Bronchial epithelial cell (primary cell): ENCODE data around the gene NAPA. TPM values are rescaled to one million over a fixed set of nuclear protein-coding genes. Genes with fewer than 3 reads are reported as not detected.

Experiments
- DNase-seq: peaks from one replicate; pipeline ENCODE4 v3.0.0-alpha.2; 2010; ENCODE audit warnings: low read depth
- FAIRE-seq: peaks from 2 replicates; lab custom pipeline; 2011; peaks lifted over from hg19 to GRCh38; lab: Jason Lieb, UNC
- H3K27me3 ChIP-seq: 2 replicates; pipeline ENCODE4 v1.5.1; 2011; ENCODE audit warnings: low read length; ENCODE audit not compliant: control insufficient read depth, insufficient read depth
- H3K36me3 ChIP-seq: 2 replicates; pipeline ENCODE4 v1.5.1; 2011; ENCODE audit warnings: low read length; ENCODE audit not compliant: control insufficient read depth, insufficient read depth
- H3K4me3 ChIP-seq: 2 replicates; pipeline ENCODE4 v1.5.1; 2011; ENCODE audit warnings: mild to moderate bottlenecking, low read depth, low read length, control low read depth
- CTCF ChIP-seq: IDR thresholded peaks from 2 replicates; pipeline ENCODE4 v1.5.1; 2011; ENCODE audit warnings: mild to moderate bottlenecking, moderate library complexity, low read length, control low read depth, inconsistent platforms; ENCODE audit not compliant: insufficient read depth, severe bottlenecking
- total RNA-seq: library from RNA; depleted of rRNA; stranded (reverse); fragments of >200 nt; gene quantifications from 2 replicates; pipeline ENCODE4 v1.2.1, GENCODE V29; 2014

NAPA gene
- total RNA-seq, 1 donor from 2014 or later = 33.2 TPM

- FAIRE-seq (no peak), DNase-seq (no peak)
- peaks cover 7% of the 10 kb centered on the region for H3K27me3 ChIP-seq
- no peak for TF ChIP-seq CTCF
- no peaks in the 10 kb centered on the region for H3K36me3 ChIP-seq
- H3K4me3 ChIP-seq = no peak overlapping the region
Observed at GRCh38 chr19:47549261-47549862, 34.5 kb upstream of the NAPA start.

- TF ChIP-seq CTCF = no peak
- Histone ChIP-seq H3K4me3 (no peak overlapping the region), H3K36me3 (no peaks in the 10 kb centered on the region), H3K27me3 (peaks cover 7% of the 10 kb centered on the region)
- FAIRE-seq = no peak
- no peak for DNase-seq
Observed at GRCh38 chr19:47547199-47547598, 32.3 kb upstream of the NAPA start.

GRCh38 chr19:47545061-47545948 is 30.4 kb upstream of the NAPA start:
- DNase-seq (no peak), FAIRE-seq (no peak)
- H3K27me3 ChIP-seq = peaks cover 7% of the 10 kb centered on the region
- no peak overlapping the region for H3K4me3 ChIP-seq
- H3K36me3 ChIP-seq = no peaks in the 10 kb centered on the region
- no peak for TF ChIP-seq CTCF

GRCh38 chr19:47544476-47544875 is 29.6 kb upstream of the NAPA start:
- Histone ChIP-seq H3K36me3 (no peaks in the 10 kb centered on the region), H3K27me3 (peaks cover 7% of the 10 kb centered on the region), H3K4me3 (no peak overlapping the region)
- no peak for FAIRE-seq
- TF ChIP-seq CTCF = no peak
- DNase-seq = no peak

- H3K4me3 ChIP-seq = no peak overlapping the region
- DNase-seq (no peak), FAIRE-seq (no peak)
- H3K36me3 ChIP-seq = no peaks in the 10 kb centered on the region
- H3K27me3 ChIP-seq = peaks cover 7% of the 10 kb centered on the region
- TF ChIP-seq CTCF = no peak
Observed at GRCh38 chr19:47544075-47544474, 29.2 kb upstream of the NAPA start.
